ENCODE data around the gene ANKK1.

ANKK1 gene

GRCh38 chr11:113387605-113388211 is at the start of gene ANKK1:
Gene ANKK1 (plus strand): TSS chr11:113387779. CDS start chr11:113387885, 106 bp downstream.
- DNase-seq: no peak

DNA sequence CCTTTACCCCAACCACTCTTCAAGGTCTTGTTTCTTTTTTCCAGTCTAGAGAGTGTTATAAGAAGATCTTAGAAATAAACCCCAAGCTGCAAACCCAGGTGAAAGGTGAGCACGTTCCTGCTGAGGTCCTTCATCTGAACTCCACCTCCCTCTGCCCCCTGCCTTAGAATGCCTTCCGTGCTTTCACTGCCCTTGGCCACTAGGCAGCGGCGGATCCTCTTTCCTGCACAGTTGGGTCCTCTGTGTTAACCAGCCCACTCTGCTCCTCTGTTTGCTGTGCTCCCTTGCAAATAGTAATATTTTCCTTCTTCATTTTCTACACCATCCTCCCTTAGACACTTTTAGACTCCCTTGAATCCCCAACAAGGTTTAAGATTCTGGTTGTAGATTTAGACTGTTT is 48.8 kb upstream of the ANKK1 start:
- no peak for DNase-seq

- DNase-seq: no peak
These were observed 47.5 kb upstream of the ANKK1 start for GRCh38 chr11:113339929-113340589.

GRCh38 chr11:113341388-113342165 is 46.0 kb upstream of the ANKK1 start:
- DNase-seq: no peak

- no peak for DNase-seq
These were observed 41.6 kb upstream of the ANKK1 start for GRCh38 chr11:113345978-113346377.

- no peak for DNase-seq
These were observed 38.1 kb upstream of the ANKK1 start for GRCh38 chr11:113349528-113349927.

DNA sequence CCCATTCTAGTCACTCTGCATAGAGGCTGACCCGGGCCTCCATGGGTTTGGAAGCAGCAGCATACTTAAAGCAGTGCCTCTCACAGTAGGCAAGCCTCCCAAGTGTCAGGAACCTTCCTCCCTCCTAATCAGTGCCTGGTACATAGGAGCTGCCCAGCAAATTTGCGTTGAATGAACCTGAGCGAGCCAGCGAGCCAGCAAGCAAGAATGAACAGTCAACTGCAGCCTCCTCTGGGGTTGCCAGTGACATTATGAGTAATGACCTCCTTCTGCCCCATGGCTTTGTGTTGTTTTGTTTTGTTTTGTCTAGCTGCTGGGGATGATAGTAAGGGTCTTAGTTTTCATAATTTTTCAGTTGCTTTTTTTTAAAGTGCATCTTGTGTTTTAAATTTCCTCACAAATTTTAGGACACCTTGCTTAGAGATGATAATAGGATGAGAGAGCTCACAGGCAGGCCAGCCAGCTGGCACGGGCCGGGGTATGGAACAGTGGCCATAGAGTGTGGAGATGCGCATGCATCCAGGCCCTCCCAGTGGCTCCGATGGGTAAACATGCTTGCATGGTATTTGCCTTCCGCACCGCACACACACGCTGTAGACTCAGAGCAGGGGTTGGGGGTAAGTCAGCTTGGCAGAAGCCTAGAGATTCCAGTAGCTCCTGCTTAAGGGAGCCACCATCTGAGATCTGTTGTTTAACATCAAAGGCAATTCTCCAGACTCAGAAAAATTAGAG is 37.1 kb upstream of the ANKK1 start:
- DNase-seq: no peak

DNA sequence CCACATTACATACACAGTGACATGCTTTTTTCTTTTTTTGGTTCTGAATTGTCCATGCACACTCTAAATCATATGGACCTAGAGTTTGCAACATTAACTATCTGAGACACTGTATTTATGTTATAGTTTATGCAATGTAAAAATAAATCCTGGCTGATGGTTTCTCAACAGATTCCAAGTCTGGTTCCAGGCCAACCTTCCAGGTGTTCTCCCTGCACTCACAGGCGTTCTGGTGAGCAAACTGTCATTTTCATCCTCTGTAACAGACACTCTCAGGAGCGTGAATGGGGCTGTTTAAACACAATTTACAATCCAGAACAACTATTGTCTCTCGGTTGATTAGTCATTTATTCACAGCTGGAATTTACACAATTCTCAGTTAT is 36.5 kb upstream of the ANKK1 start:
- DNase-seq: no peak

DNA sequence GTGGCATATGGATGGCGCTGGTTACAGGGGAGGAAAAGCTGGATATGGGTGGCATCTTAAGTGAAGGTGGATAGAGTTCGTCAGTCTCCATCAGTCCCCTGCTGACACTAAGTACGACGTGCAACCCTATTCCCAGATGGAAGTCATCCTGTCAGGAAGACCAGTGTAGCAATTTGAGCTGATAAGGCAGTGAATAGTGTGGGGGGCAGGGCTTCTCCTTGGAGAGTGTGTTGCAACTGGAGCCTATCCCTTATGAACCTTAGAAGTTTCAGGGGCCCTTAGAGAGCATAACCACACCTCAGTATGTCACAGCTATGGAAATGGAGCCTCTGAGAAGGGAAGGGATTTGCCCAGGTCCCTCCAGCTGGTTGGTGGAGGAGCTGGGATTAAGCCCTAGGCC is 36.1 kb upstream of the ANKK1 start:
- DNase-seq: no peak

GRCh38 chr11:113356203-113356602 is 31.4 kb upstream of the ANKK1 start:
- DNase-seq: no peak

- no peak for DNase-seq
These were observed 24.2 kb upstream of the ANKK1 start for GRCh38 chr11:113363406-113363805.

- no peak for DNase-seq
These were observed 23.5 kb upstream of the ANKK1 start for GRCh38 chr11:113363996-113364641.

DNA sequence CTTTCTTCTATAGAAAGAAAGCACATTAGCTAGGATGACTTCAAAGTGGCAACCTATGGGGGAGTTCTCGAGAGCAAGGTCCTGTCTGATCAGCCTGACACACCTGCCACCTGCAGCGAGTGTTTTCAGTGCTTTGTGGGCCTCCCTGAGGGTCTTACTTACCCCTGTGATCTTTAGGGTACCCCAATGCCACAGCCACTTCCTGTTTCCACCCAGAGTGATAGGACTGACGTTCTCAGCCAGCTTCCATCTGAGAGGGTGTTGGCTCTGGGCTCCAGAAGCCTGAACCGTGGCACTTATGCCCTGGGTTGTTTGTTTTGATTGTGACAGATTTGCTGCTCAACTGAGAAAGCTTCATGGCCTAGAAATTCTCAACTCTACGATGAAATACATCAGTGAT is 21.7 kb upstream of the ANKK1 start:
- no peak for DNase-seq

DNA sequence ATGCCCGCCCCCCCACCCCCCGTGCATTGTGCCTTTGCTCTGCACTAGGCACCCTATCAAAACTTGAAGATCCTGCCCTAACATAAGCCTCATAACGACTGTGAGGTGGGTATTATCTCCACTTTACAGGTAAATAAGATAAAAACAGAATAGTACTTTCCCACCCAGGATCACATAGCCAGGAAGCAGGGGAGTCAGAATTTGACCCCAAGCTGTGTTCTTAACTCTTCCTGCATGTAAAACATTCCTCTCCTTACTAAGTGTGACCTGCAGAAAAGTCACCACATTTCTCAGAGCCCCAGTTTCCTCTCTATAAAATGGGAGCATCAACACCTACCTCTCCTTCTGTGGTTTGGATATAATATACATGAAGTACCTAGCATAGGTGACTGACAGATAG is 18.2 kb upstream of the ANKK1 start:
- no peak for DNase-seq

GRCh38 chr11:113370634-113371033 is 16.9 kb upstream of the ANKK1 start:
- DNase-seq: no peak

- DNase-seq: no peak
These were observed 15.3 kb upstream of the ANKK1 start for GRCh38 chr11:113372309-113372708.

- no peak for DNase-seq
These were observed 14.3 kb upstream of the ANKK1 start for GRCh38 chr11:113373306-113373705.

- DNase-seq: no peak
These were observed 13.5 kb upstream of the ANKK1 start for GRCh38 chr11:113373981-113374560.

DNA sequence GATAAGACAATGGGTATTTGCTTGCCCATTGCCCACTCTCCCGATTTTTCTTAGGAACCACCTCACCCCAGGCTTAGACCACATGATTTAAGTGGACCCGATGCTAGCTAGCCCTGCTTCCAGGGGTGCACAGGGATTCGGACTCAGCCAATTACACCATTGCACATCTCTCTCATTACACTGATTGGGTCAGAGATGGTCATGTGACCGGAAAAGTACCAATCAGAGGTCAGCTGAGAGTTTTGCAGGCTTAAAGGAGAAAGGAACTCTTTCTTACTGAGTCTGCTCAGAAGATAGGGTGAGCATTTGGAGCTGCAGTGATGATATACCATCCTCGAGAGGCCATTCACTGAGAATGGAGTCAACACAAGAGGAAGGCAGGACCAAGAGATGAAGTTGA is 12.2 kb upstream of the ANKK1 start:
- no peak for DNase-seq

- no peak for DNase-seq
These were observed 11.4 kb upstream of the ANKK1 start for GRCh38 chr11:113376156-113376555.

GRCh38 chr11:113377681-113378412 is 9.7 kb upstream of the ANKK1 start:
- no peak for DNase-seq

DNA sequence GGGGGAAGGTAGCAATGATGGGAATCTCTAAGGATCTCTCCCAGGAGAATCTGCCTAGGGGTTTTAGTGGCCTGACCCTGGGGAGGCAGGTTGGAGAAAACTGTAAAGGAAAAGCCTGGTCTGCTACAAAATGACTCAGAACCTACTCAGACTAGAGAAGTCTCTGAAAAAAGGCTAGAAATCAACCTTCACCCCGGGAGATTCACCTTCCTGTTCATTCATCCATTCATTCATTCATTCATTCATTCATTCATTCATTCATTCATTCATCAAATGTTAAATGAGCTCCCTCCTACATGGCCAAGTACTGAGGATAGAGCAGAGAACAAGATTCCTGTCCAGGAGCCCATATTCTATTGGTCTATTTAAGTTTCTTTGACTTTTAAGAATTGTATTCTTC is 8.9 kb upstream of the ANKK1 start:
- no peak for DNase-seq

All from cortex of kidney (tissue), 1 donor.